HAP-1 (cell line): ENCODE data around the gene LUC7L3.

Experiments used
- DNase-seq, 2 experiments: peaks; one replicate each; pipeline ENCODE4 v3.0.0-alpha.2; 2016 to 2020; ENCODE audit warnings: low spot score in 2 of 2
- H3K27me3 ChIP-seq: fragments of 250-450 bp; sonication (Bioruptor Pico); 2 replicates; pipeline ENCODE4 v1.5.1; 2020; ENCODE audit warnings: low read depth, mild to moderate bottlenecking, moderate library complexity
- H3K36me3 ChIP-seq: fragments of 250-450 bp; sonication (Bioruptor Pico); replicated peaks from 2 replicates; pipeline ENCODE4 v1.5.1; 2020; ENCODE audit warnings: mild to moderate bottlenecking
- H3K4me1 ChIP-seq: fragments of 250-450 bp; sonication (Bioruptor Pico); 2 replicates; pipeline ENCODE4 v1.5.1; 2020; ENCODE audit warnings: mild to moderate bottlenecking
- H3K4me3 ChIP-seq: fragments of 250-450 bp; sonication (Bioruptor Pico); 2 replicates; pipeline ENCODE4 v1.5.1; 2020; ENCODE audit warnings: mild to moderate bottlenecking, moderate library complexity
- H3K9me3 ChIP-seq: fragments of 250-450 bp; sonication (Bioruptor Pico); 2 replicates; pipeline ENCODE4 v1.5.1; 2020; ENCODE audit warnings: mild to moderate bottlenecking, moderate library complexity
- in situ Hi-C: fragments of 300-500 bp; cut with MboI; formaldehyde crosslinking; loops from 3 replicates; pipeline ENCODE4 v1.14.3; 2020; ENCODE audit warnings: low sequenced_read_pairs, inconsistent platforms, mixed read lengths

LUC7L3 gene

DNA sequence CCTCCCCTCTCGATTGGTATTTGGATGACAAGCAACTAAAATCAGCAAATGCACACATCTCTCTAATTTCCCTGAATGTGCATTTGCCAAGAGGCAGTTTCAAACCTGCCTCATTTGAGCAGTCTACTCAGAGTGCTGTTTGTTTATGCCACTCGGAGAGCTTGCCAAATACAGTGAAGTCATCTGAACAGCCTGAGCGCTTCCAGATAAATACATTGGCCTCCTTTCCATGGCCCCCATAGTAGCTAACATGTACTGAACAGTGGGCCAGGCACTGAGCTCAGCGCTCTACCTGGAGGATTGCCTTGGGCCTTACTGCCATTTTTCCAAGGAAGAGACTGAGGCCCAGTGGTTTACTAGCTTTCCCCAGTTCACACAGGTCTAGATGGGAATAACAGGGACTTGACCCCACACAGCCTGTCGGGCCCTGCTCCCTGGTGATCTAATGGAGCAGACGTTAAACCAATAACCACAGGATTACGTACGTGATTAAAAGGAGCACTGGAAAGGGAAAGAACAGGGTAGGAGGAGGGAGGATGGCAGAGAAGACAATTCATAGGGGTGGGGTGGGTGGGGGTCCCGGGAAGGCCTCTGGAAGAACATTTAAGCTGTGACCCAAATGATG lies 66.7 kb downstream of the LUC7L3 start:
- no peak for DNase-seq

DNA sequence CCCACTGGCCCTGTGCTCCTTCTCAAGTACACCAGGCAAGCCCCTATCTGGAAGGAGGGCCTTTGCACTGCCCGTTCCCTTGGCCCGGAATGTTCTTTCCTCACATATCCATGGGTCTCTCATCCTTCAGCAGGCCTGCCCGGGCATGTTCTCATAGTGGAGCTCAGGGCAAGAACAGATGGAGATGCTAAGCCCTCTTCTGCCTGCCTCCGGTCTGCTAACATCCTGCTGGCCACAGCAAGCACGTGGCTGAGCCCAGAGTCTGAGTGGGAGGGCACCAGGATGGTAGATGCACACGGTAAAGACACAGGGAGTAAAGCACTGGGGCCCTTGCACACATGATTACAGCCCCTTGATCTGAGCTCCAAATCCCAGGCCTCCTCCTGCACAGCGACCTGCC lies 67.7 kb downstream of the LUC7L3 start:
- no peaks in the 10 kb centered on the region for H3K36me3 ChIP-seq
- DNase-seq: no peak
- H3K4me1 ChIP-seq: no peaks in the 10 kb centered on the region
- no peaks in the 10 kb centered on the region for H3K27me3 ChIP-seq
- no peaks in the 10 kb centered on the region for H3K9me3 ChIP-seq
- in situ Hi-C loops: loop anchor here (5.0 kb wide), 1 partner anchor 55 kb away; no protein-coding TSS in a partner anchor
- no peak overlapping the region for H3K4me3 ChIP-seq

More for the DNA sequence above, 66.7 kb downstream of the LUC7L3 start:
- Histone ChIP-seq H3K4me3 (no peak overlapping the region), H3K27me3 (no peaks in the 10 kb centered on the region), H3K36me3 (no peaks in the 10 kb centered on the region), H3K4me1 (no peaks in the 10 kb centered on the region), H3K9me3 (no peaks in the 10 kb centered on the region)
- in situ Hi-C loops: loop anchor here (5.0 kb wide), 1 partner anchor 56 kb away; no protein-coding TSS in a partner anchor

GRCh38 chr17:50790618-50791017 lies 71.2 kb downstream of the LUC7L3 start:
- Histone ChIP-seq H3K9me3 (no peaks in the 10 kb centered on the region), H3K27me3 (no peaks in the 10 kb centered on the region), H3K4me1 (no peaks in the 10 kb centered on the region), H3K36me3 (no peaks in the 10 kb centered on the region), H3K4me3 (no peak overlapping the region)
- DNase-seq: no peak
- in situ Hi-C loops: no loop called here

DNA sequence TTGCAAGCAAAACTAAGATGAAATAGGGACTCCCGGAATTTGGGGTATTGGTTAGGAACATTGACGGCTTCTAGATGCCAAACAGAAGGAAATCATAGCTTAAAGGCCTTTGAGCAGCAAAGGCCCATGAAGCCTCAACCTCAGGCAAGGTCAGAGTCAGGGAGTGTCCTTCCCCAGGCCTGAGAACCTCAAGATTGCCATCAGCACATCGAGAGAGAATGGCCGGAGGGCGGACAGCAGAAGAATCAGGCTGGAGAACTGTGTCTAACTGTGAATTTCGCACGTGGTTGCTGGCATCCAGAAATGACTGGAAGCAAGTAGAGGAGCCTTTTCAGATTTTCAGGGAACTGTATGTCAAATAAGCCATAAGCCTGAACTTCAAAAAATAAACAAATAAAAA lies 72.7 kb downstream of the LUC7L3 start:
- H3K4me1 ChIP-seq: peaks cover under 1% of the 10 kb centered on the region; the same call in 1 of the 2 replicates
- in situ Hi-C loops: no loop called here
- H3K36me3 ChIP-seq: no peaks in the 10 kb centered on the region
- no peaks in the 10 kb centered on the region for H3K27me3 ChIP-seq
- no peak for DNase-seq
- no peak overlapping the region for H3K4me3 ChIP-seq
- no peaks in the 10 kb centered on the region for H3K9me3 ChIP-seq

GRCh38 chr17:50793007-50793406 lies 73.6 kb downstream of the LUC7L3 start:
- Histone ChIP-seq H3K9me3 (no peaks in the 10 kb centered on the region), H3K27me3 (no peaks in the 10 kb centered on the region), H3K4me1 (peaks cover 4% of the 10 kb centered on the region), H3K36me3 (no peaks in the 10 kb centered on the region), H3K4me3 (no peak overlapping the region)
- no peak for DNase-seq
- in situ Hi-C loops: no loop called here

DNA sequence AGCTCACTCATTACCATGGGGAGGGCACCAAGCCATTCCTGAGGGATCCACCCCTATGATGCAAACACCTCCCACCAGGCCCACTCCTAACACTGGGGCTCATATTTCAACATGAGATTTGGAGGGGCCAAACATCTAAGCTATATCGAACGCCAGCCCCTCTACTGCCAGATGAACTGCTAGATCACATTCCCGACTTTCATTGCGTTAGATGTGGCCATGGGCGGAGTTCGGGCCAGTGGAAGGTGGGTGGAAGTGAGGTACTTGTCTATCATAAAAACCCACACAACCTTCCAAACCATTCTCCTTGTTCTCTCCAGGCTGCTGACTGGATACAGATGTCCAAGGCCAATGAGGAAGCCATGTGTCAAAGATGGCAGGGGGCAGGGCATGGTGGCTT lies 75.0 kb downstream of the LUC7L3 start:
- Histone ChIP-seq H3K4me3 (no peak overlapping the region), H3K9me3 (no peaks in the 10 kb centered on the region), H3K4me1 (peaks cover 4% of the 10 kb centered on the region), H3K27me3 (no peaks in the 10 kb centered on the region), H3K36me3 (no peaks in the 10 kb centered on the region)
- in situ Hi-C loops: no loop called here
- no peak for DNase-seq

DNA sequence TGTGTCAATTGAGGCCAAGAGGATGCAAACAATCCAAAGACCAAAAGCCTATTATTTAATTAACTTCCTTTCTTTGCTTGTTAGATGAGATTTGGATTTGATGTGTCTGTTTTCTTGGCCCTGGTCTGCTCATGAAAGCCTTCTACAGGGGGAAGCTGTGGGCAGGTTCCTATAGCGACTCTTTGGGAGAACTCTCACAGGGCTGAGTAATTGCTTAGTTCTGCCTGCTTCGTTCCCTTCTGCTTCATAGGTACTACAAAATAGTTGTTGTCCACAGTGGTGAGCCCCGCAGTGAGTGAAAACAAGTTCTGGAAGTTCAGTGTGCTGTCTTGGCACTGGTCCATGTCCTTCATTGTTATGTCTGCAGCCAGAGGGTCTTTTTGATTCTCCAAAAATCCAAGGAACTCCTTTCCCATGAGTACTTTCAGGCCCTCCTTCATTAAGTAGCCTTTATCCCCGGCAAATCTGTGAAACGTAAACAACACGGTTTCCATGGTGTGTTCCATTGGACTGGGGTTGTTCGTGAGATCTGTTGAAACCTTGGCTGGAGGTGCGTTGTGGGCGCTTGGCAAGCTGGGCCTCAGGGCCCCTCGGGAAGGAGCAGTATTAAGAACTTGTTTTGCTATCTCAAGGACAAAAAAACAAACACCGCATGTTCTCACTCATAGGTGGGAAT lies 77.9 kb downstream of the LUC7L3 start:
- in situ Hi-C loops: no loop called here

DNA sequence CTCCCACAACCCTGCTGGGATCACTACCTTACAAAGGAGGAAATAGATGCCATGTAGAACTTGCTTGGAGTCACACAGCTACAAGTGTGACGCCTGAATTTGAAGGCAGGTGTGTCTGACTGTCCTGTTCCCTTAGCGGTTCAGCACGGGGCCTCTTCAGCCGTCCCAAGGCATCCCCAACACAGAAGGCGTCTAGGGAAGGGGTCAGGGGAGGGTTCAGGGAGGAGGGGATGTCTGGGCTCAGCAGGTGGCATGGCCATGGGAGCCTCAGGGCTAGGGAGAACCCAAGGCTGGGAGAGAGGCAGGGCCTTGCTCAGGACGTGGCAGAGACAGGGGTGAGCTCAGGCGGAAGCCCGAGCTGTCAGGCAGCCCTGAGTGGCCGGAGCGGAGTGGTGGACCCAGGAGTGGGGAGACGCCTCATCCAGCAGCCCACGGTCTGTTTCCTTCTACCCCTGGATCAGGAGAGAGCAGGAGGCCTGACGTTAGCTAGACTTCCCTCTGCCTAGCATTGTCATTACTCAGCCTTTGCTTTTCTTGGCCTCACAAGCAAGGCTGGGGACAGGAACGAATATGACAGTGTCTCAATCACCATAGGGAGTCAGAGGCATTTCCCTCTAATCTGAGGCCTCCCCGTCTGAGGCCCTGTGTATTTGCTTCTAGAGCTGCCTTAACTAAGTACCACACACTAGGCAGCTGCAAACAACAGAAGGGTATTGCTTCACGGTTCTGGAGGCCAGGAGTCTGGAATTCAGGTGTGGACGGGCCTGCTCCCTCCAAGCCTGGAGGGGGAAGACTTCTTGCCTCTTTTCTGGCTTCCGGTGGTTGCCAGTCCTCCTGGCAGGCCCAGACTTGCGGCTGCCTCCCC lies 79.3 kb downstream of the LUC7L3 start:
- Histone ChIP-seq H3K36me3 (no peaks in the 10 kb centered on the region), H3K4me3 (no peak overlapping the region), H3K9me3 (no peaks in the 10 kb centered on the region), H3K27me3 (no peaks in the 10 kb centered on the region), H3K4me1 (peaks cover 4% of the 10 kb centered on the region)
- in situ Hi-C loops: no loop called here
- no peak for DNase-seq

More for the DNA sequence above, 77.9 kb downstream of the LUC7L3 start:
- H3K36me3 ChIP-seq: no peaks in the 10 kb centered on the region
- no peaks in the 10 kb centered on the region for H3K27me3 ChIP-seq
- peaks cover 4% of the 10 kb centered on the region for H3K4me1 ChIP-seq
- no peaks in the 10 kb centered on the region for H3K9me3 ChIP-seq
- DNase-seq: peak; percentile 13 to 36
- no peak overlapping the region for H3K4me3 ChIP-seq

GRCh38 chr17:50799582-50799981 lies 80.2 kb downstream of the LUC7L3 start:
- Histone ChIP-seq H3K27me3 (no peaks in the 10 kb centered on the region), H3K36me3 (no peaks in the 10 kb centered on the region), H3K4me3 (no peak overlapping the region), H3K4me1 (peaks cover 4% of the 10 kb centered on the region), H3K9me3 (no peaks in the 10 kb centered on the region)
- in situ Hi-C loops: no loop called here
- no peak for DNase-seq

DNA sequence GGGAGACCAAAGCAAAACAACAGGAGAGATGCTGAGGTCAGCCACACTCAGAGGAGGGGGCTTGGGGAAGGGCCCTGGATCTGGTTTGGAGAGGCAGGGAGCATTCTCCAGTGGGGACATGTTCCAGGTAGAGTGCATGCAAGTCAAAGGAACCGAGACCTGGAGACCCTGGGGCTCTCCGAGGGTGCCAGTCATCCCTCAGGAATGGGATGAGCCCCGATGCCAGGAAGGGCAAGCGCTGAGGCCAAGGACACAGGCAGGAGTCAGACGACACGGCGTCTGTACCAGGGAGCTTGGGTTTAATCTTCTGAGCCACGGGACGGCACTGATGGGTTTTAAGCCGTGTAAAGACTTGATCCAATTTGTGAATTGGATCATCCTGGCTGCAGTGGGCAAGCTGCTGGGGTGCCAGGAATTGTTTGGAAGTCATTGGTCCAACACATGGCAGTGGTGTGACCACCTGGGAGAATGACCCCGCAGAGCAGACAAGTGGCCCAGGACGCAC lies 80.8 kb downstream of the LUC7L3 start:
- DNase-seq: no peak
- Histone ChIP-seq H3K4me1 (peaks cover 4% of the 10 kb centered on the region), H3K36me3 (no peaks in the 10 kb centered on the region), H3K9me3 (no peaks in the 10 kb centered on the region), H3K4me3 (no peak overlapping the region), H3K27me3 (no peaks in the 10 kb centered on the region)
- in situ Hi-C loops: no loop called here

- H3K36me3 ChIP-seq: no peaks in the 10 kb centered on the region
- DNase-seq: no peak
- in situ Hi-C loops: no loop called here
Observed at GRCh38 chr17:50802609-50803571, 83.5 kb downstream of the LUC7L3 start.

GRCh38 chr17:50803676-50804075 lies 84.3 kb downstream of the LUC7L3 start:
- DNase-seq: no peak
- in situ Hi-C loops: no loop called here
- Histone ChIP-seq H3K36me3 (no peaks in the 10 kb centered on the region), H3K9me3 (no peaks in the 10 kb centered on the region), H3K27me3 (no peaks in the 10 kb centered on the region), H3K4me1 (no peaks in the 10 kb centered on the region), H3K4me3 (no peak overlapping the region)

More at GRCh38 chr17:50802609-50803571, 83.5 kb downstream of the LUC7L3 start:
- H3K4me3 ChIP-seq: no peak overlapping the region
- H3K4me1 ChIP-seq: no peaks in the 10 kb centered on the region
- no peaks in the 10 kb centered on the region for H3K9me3 ChIP-seq
- no peaks in the 10 kb centered on the region for H3K27me3 ChIP-seq
